GM21737 (cell line): ENCODE measurements around the gene ACACA.

Experiments used
- ATAC-seq: cut with Tn5 transposase; IDR thresholded peaks from one replicate; pipeline ENCODE4 v1.9.1; 2021; ENCODE audit warnings: mild to moderate bottlenecking, moderate library complexity; ENCODE audit not compliant: unreplicated experiment

ACACA gene

GRCh38 chr17:37107406-37108083, 299.1 kb downstream of the ACACA start:
- no peak for ATAC-seq

- ATAC-seq: no peak
Observed at GRCh38 chr17:37106049-37106448, 300.6 kb downstream of the ACACA start.

DNA sequence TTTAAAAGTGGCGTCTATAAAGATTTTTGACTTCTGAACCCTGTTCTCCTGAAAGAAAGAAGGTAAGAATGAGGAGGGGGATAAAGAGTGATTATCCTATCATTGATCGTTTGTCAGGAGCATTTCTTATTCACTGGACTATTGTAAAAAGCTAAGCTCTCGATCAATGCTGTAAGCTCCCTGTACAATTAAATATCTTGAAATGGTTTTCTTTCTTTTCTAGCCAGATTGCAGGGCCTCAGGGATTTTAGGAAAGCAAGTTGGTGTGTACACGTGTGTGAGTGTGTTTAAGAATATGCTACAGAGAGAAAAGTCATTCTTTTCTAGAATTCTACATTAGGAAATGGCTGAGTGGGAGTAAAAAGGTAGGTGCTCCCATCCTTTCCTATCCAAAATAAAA, 303.4 kb downstream of the ACACA start:
- no peak for ATAC-seq

GRCh38 chr17:37101306-37101705, 305.3 kb downstream of the ACACA start:
- no peak for ATAC-seq

DNA sequence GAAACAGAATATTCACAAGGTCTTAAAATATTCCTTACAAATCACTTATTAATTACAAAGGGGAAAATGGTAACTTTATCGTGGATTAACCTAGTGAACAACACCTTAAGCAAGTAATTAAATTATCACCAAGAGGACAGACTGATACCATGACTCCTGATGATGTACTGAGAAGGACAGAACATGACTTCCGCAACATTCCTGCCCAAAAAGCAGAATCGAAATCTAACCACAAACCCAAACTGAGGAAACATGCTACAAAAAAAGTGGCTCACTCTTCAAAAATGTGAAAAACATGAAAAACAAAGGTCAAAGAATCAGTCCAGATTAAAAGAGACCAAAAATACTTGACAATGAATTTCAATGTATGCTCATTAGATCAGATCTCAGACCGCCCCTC, 306.4 kb downstream of the ACACA start:
- no peak for ATAC-seq

DNA sequence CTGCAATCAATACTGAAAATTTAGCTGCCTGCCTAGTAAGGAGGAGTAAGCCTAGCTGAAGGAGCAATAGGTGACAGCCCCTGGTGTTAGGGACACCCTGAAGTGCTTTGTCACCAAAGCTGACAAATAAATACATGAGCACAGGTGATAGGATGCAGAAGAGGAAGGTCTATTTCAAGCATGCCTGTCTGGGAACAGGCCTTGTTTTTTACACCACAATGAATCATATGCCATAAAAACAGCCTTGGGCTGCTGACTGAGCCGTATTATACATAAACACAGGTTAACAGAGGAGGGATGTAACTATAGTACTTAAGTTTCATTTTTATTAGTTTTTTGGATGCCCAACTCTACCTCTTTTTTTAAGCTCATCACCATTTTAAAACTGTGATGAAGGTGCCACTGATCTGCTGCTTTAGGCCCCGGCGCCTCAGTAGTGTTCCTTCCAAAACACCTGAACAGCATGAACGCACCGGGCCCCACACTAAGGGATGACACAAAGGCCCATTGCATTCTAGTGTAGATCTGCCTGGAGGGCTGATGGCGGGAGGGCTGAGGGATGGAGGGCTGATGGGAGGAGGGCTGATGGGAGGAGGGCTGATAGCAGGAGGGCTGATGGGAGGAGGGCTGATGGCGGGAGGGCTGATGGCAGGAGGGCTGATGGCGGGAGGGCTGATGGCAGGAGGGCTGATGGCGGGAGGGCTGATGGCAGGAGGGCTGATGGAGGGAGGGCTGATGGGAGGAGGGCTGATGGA, 307.5 kb downstream of the ACACA start:
- ATAC-seq: no peak

- no peak for ATAC-seq
Observed at GRCh38 chr17:37098152-37098551, 308.5 kb downstream of the ACACA start.

- no peak for ATAC-seq
Observed at GRCh38 chr17:37097154-37097553, 309.5 kb downstream of the ACACA start.

DNA sequence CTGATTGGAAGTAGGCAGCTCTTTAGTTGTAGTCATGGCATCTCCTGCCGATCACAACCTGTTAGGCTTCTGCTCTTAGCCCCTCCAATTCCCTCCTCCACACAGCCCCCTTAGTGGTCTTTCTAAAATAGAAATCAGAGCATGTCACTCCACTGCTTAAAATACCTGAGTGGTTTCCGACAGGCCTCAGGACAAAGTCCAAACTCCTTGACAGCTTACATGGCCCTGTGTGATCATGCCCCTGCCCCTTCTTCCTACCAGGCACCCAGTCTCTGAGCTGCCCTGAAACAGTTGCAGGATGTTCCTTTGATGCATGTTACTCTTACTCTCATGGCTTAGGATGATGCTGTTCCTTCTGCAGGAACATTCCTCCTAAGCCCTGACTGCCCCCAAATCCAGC, 310.6 kb downstream of the ACACA start:
- no peak for ATAC-seq

- ATAC-seq: no peak
Observed at GRCh38 chr17:37094391-37094790, 312.2 kb downstream of the ACACA start.

GRCh38 chr17:37092701-37093100, 313.9 kb downstream of the ACACA start:
- no peak for ATAC-seq

DNA sequence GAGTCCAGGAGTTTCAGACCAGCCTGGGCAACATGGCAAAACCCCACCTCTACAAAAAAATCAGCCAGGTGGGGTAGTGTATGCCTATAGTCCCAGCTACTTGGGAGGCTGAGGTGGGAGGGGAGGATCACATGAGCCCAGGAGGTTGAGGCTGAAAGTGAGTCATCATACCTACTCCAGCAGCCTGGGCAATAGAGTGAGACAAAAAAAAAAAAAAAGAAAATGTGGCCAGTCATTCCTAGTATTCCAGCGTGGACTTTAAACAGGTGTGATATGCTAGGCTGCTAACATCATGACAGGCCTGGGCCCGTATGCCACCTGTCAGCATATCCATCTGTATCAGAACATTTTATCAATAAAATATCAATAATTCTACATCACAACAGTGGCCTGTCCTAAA, 314.6 kb downstream of the ACACA start:
- ATAC-seq: no peak

DNA sequence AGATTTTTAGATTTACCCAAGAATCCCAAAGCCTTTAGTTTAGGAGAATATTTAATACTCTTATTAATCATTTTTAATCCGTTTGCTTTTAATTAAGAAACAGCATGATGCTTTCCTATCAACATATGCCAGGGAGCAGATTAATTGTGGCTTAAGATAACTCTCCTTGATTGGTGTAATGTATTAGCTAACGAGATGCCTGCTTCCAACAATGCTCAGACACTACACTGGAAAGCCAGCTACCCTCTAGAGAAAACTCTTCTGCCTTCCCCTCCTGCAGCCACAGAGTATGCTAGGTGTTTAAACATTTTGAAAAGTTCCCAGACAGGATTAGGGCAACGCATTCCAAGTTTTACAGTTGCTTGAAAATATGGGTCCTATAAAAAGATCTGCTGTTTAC, 315.7 kb downstream of the ACACA start:
- ATAC-seq: no peak

DNA sequence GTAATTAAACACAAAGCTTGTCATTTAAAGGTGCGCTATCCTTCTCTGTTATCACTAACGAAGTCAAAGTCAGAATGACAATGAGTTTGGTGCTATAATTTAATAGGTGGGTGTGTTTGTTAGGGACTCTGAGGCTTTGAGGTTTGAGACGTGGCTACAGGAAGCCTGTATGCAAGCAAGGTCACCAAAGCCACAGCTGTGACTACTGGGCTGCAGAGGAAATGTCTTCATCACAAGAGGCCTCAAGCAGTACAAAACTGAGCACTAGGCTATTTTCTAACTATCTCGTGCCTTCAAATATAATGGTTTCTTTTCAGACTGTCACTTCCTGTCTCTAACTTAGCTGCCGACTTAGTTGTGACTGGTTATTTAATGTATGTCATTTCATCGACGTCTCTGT, 316.7 kb downstream of the ACACA start:
- ATAC-seq: peak; percentile 68

DNA sequence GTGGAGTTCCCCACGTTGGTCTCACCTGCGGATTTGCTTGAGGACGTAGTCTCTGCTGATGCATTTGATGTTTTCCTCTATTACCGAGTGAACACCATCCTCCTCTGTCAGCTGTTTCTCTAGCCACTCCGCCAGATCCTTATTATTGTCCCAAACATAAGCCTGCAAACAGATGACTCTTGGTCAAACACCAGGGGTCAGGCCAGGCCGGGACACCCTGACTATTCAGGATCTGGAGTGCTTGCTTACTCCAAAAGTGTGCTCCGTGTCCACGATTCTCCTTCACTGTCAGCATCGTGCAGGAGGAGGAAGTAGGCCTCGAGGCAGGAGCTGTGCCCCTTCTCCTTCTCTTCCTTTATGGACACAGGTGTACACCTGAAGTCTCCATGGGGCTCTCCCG, 317.7 kb downstream of the ACACA start:
- ATAC-seq: no peak

- ATAC-seq: no peak
Observed at GRCh38 chr17:37088459-37088858, 318.2 kb downstream of the ACACA start.

DNA sequence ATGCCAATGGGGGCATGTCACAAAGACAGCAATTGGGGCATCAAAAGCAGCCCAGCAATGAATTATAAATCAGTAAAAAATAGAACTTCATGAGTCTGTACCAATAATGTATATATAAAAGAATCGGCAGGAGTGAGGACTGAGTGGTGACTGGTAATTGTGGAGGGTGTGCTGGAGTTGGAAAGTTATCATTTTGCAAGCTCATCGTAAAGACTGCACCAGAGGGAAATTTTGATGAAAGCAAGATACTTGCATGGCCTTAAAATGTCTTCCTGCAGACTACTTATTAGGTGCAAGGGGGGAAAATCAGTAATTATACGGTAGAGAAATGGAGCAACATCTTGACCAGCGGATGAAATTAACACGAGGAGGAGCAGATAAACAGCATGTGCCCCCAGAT, 319.0 kb downstream of the ACACA start:
- no peak for ATAC-seq

DNA sequence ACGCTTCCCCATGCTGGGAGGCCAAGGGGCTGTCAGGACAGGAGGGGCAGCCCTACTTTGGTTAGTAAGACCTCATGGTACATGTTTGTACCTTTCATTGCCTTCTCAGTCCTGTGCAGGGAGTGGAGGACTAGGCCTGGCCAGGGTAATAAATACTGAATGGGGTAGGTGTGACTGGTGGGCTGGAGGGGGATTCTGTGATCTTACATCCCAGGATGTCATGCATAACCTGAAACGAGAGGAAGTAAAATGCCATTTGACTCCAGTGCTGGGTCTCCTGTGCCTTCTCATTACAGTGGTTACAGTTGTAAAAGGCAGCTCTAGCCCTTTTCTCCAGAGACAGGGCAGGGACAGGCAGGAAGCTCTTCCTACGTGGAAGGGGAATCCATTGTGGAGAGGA, 319.7 kb downstream of the ACACA start:
- no peak for ATAC-seq

DNA sequence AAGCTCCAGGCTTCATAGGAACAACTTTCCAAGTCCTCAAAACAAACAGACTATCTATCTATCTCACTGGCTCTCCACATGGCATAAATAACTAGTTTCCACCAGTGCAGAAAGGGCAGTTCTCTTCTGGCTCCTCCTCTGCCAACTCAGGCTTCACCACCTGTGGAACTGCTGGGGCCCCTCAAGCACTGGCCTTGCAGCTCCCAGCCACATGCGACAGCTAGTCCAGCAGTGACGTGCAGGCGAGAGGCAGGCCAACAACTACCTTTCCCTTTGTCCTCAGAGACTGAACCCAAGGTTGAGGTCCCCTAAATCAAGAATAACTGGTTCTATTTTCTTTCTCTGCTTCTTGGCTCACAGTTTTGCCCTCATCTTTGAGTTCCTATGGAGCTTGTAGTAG, 320.3 kb downstream of the ACACA start:
- no peak for ATAC-seq

DNA sequence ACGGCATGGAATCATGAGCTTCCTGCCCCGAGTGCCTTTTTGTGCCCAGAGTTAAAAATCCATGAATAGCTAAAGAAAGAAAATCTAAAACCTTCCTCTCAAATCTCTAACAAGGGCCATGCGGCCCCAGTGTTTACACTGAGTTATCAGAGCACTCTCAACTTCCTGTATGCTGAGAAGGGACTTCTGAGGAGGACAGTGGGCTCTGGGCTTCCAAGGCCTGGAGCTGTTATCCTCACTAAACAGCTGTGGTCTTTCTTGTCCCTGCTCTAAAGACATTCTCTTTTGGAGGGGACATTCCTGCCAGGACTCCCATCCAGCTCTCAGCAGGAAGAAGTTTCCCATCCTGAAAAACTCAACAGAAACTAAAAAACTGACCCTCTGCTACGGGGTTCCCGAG, 322.3 kb downstream of the ACACA start:
- ATAC-seq: no peak

- no peak for ATAC-seq
Observed at GRCh38 chr17:37083456-37083855, 323.2 kb downstream of the ACACA start.

DNA sequence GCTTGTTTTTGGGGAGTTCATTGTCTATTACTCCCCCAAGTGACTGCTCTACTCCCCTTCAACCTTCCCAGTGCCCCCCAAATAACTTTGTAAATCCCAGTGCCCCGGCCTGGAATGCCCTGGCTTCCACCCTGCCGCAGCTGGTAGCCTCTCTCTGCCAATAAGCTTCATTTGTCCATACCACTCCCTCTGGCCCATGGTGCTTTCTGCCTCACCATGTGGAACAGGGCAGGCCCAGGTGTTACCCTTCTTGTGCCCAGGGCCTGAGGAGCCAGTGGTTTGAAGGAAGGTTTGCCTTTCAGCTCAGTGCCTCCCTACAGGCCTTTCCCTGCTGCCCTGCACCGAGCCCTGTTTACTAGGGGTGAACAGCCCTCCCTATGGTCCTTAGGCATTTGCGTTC, 323.7 kb downstream of the ACACA start:
- ATAC-seq: no peak
